HUES48 (cell line): ENCODE measurements around the gene SEM1.
"Not testable (repeated sequence)": the region's sequence is repeated elsewhere in the genome, so short reads cannot be mapped to it uniquely, and the experiment has no call there.

ENCODE experiments used
- H3K27ac ChIP-seq: one replicate; pipeline ENCODE4 v1.7.0; 2013; ENCODE audit warnings: low read depth, low read length, inconsistent platforms
- H3K27me3 ChIP-seq: 2 replicates; pipeline ENCODE4 v1.6.1; 2013; ENCODE audit warnings: mild to moderate bottlenecking, low read length; ENCODE audit not compliant: control insufficient read depth, insufficient read depth
- H3K36me3 ChIP-seq: 2 replicates; pipeline ENCODE4 v1.6.1; 2013; ENCODE audit warnings: low read length; ENCODE audit not compliant: control insufficient read depth, insufficient read depth
- H3K4me1 ChIP-seq: 2 replicates; pipeline ENCODE4 v1.6.1; 2013; ENCODE audit warnings: mild to moderate bottlenecking, low read length; ENCODE audit not compliant: control insufficient read depth, insufficient read depth
- H3K4me3 ChIP-seq: 2 replicates; pipeline ENCODE4 v1.5.1; 2013; ENCODE audit warnings: mild to moderate bottlenecking, low read depth, low read length
- H3K9ac ChIP-seq: 2 replicates; pipeline ENCODE4 v1.6.1; 2013; ENCODE audit warnings: mild to moderate bottlenecking, low read depth, low read length, moderate library complexity
- H3K9me3 ChIP-seq: 2 replicates; pipeline ENCODE4 v1.6.1; 2013; ENCODE audit warnings: low read length; ENCODE audit not compliant: control insufficient read depth, insufficient read depth

Gene SEM1

DNA sequence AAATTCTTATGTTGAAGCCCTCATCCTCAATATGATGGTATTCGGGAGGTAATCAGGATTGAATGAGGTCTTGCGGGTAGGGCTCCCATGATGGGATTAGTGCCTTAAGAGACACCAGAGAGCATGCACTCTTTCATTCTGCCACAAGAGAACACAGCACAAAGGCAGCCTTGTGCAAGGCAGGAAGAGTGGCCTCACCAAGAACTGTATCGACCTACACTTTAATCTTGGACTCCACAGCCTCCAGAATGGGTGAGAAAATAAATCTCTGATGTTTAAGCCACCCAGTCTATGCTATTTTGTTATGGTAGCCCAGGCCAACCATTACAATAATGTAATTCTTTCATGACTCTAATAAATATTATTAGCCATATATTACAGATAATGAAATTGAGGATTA lies 8.4 kb downstream of the SEM1 start:
- Histone ChIP-seq H3K27ac (no peak overlapping the region), H3K27me3 (no peaks in the 10 kb centered on the region), H3K9ac (no peak overlapping the region), H3K9me3 (no peaks in the 10 kb centered on the region), H3K36me3 (peaks cover 5% of the 10 kb centered on the region), H3K4me1 (no peaks in the 10 kb centered on the region), H3K4me3 (no peak overlapping the region)

DNA sequence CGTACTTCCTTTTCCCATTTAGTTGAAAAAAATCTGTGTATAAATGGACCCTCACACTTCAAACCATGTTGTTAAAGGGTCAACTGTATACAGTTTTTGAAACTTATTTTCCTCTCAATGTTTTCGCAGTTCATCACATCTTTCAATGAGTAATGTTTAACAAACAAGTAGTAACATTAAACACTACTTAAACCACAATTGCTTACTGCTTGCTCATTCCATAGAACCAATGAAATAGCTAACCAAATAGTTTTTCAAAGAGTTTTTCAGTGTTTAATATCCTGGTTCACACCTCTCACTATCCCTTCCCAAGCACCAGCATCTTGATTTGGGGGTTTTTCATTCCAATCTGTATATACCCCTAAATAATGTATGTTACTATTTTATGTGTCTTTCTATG lies 9.1 kb downstream of the SEM1 start:
- no peaks in the 10 kb centered on the region for H3K4me1 ChIP-seq
- peaks cover 5% of the 10 kb centered on the region for H3K36me3 ChIP-seq
- H3K9ac ChIP-seq = no peak overlapping the region
- no peaks in the 10 kb centered on the region for H3K27me3 ChIP-seq
- H3K9me3 ChIP-seq = no peaks in the 10 kb centered on the region
- H3K4me3 ChIP-seq = no peak overlapping the region
- H3K27ac ChIP-seq = no peak overlapping the region

- no peaks in the 10 kb centered on the region for H3K4me1 ChIP-seq
- no peak overlapping the region for H3K4me3 ChIP-seq
- H3K9me3 ChIP-seq = no peaks in the 10 kb centered on the region
- H3K9ac ChIP-seq = no peak overlapping the region
- H3K36me3 ChIP-seq = peaks cover 4% of the 10 kb centered on the region; the same call in 1 of the 2 replicates
- H3K27ac ChIP-seq = no peak overlapping the region
- no peaks in the 10 kb centered on the region for H3K27me3 ChIP-seq
Observed at GRCh38 chr7:96699219-96699871, 10.3 kb downstream of the SEM1 start.

DNA sequence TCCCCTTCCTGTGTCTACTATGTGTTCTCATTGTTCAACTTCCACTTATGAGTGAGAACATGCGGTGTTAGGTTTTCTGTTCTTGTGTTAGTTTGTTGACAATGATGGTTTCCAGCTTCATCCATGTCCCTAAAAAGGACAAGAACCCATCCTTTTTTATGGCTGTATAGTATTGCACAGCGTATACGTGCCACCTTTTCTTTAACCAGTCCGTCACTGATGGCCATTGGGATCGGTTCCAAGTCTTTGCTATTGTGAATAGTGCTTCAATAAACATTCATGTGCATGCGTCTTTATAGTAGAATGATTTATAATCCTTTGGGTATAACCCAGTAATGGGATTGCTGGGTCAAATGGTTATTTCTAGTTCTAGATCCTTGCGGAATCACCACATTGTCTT lies 11.2 kb downstream of the SEM1 start:
- not testable (repeated sequence) for H3K27me3 ChIP-seq, H3K9me3 ChIP-seq, H3K4me1 ChIP-seq, H3K9ac ChIP-seq, H3K4me3 ChIP-seq, H3K27ac ChIP-seq
- peaks cover 11% of the 10 kb centered on the region for H3K36me3 ChIP-seq

- H3K27ac ChIP-seq = no peak overlapping the region
- H3K4me3 ChIP-seq = no peak overlapping the region
- H3K9ac ChIP-seq = no peak overlapping the region
- H3K27me3 ChIP-seq = no peaks in the 10 kb centered on the region
- H3K9me3 ChIP-seq = no peaks in the 10 kb centered on the region
- peaks cover 18% of the 10 kb centered on the region for H3K36me3 ChIP-seq
- no peaks in the 10 kb centered on the region for H3K4me1 ChIP-seq
Observed at GRCh38 chr7:96697822-96698221, 11.8 kb downstream of the SEM1 start.

- Histone ChIP-seq H3K9ac (no peak overlapping the region), H3K9me3 (no peaks in the 10 kb centered on the region), H3K27ac (no peak overlapping the region), H3K27me3 (no peaks in the 10 kb centered on the region), H3K4me1 (no peaks in the 10 kb centered on the region), H3K36me3 (peaks cover 34% of the 10 kb centered on the region), H3K4me3 (no peak overlapping the region)
Observed at GRCh38 chr7:96695581-96695980, 14.1 kb downstream of the SEM1 start.

DNA sequence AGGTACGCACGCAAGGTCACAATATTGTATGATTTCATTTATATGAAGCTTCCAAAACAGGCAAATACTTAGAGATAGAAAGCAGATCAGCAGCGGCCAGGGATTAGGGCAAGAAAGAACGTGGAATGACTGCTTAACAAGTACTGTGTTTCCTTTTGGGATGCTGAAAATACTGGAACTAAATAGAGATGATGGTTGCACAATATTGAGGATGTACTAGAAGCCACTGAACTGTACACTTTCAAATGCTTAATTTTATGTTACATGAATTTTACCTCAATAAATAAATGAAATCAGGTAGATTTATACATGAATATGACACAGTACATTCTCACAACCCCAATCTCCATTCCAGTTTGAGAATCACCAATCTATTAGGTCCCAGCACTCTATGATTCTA lies 15.6 kb downstream of the SEM1 start:
- H3K4me3 ChIP-seq = no peak overlapping the region

DNA sequence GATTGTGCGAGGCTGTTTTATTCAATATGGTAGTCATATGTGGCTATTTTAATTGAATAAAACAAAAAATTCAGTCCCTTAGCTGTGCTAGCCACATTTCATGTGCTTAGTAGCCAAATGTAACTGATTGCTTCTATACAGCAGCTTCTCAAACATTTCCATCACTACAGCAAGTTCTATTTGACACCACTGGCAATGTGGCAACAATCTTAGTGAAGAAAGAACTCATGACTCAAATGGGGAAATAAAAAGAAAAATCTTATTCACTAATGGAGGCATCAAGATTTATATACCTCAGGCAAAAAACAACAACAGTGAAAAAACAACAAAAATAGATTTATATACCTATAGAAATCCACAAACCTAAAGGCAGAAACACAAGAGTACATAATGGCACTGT lies 17.9 kb downstream of the SEM1 start:
- Histone ChIP-seq H3K27ac (no peak overlapping the region), H3K9ac (no peak overlapping the region), H3K9me3 (no peaks in the 10 kb centered on the region), H3K27me3 (no peaks in the 10 kb centered on the region), H3K4me3 (no peak overlapping the region), H3K4me1 (no peaks in the 10 kb centered on the region), H3K36me3 (peaks cover 56% of the 10 kb centered on the region)

More for the DNA sequence above, 15.6 kb downstream of the SEM1 start:
- no peak overlapping the region for H3K27ac ChIP-seq
- H3K9me3 ChIP-seq = no peaks in the 10 kb centered on the region
- no peaks in the 10 kb centered on the region for H3K4me1 ChIP-seq
- no peak overlapping the region for H3K9ac ChIP-seq
- peaks cover 41% of the 10 kb centered on the region for H3K36me3 ChIP-seq
- no peaks in the 10 kb centered on the region for H3K27me3 ChIP-seq

- Histone ChIP-seq H3K27me3 (no peaks in the 10 kb centered on the region), H3K9me3 (no peaks in the 10 kb centered on the region), H3K27ac (no peak overlapping the region), H3K4me3 (no peak overlapping the region), H3K4me1 (no peaks in the 10 kb centered on the region), H3K36me3 (peaks cover 53% of the 10 kb centered on the region), H3K9ac (no peak overlapping the region)
Observed at GRCh38 chr7:96689414-96689813, 20.2 kb downstream of the SEM1 start.

DNA sequence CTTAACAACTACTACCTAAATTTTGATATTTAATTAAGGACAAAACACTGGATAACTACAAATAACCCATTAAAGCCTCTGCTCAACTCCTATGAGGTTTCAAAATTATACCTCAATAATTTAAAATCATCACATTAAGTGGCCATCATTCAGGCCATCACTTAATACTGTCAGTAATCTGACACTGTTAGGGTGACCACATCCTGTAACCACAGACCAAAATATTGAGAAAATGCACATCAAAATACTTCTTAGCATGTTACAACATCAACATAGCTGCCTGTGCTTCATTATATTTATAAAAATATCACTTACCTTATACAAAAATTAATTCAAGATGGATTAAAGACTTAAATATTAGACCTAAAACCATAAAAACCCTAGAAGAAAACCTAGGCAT lies 23.3 kb downstream of the SEM1 start:
- Histone ChIP-seq H3K27ac (no peak overlapping the region), H3K9ac (no peak overlapping the region), H3K9me3 (no peaks in the 10 kb centered on the region), H3K36me3 (peaks cover 26% of the 10 kb centered on the region), H3K27me3 (no peaks in the 10 kb centered on the region), H3K4me1 (no peaks in the 10 kb centered on the region), H3K4me3 (no peak overlapping the region)

- H3K27me3 ChIP-seq = no peaks in the 10 kb centered on the region
- no peaks in the 10 kb centered on the region for H3K4me1 ChIP-seq
- no peak overlapping the region for H3K4me3 ChIP-seq
- peaks cover 22% of the 10 kb centered on the region for H3K36me3 ChIP-seq
- no peak overlapping the region for H3K27ac ChIP-seq
- no peak overlapping the region for H3K9ac ChIP-seq
- no peaks in the 10 kb centered on the region for H3K9me3 ChIP-seq
Observed at GRCh38 chr7:96685755-96686154, 23.9 kb downstream of the SEM1 start.

- H3K9me3 ChIP-seq = no peaks in the 10 kb centered on the region
- no peak overlapping the region for H3K4me3 ChIP-seq
- H3K4me1 ChIP-seq = no peaks in the 10 kb centered on the region
- H3K27me3 ChIP-seq = no peaks in the 10 kb centered on the region
- no peak overlapping the region for H3K27ac ChIP-seq
- H3K9ac ChIP-seq = no peak overlapping the region
- peaks cover 22% of the 10 kb centered on the region for H3K36me3 ChIP-seq
Observed at GRCh38 chr7:96685353-96685752, 24.3 kb downstream of the SEM1 start.
